GM19395 (cell line): ENCODE measurements around the gene NHLRC1.
"Not testable (repeated sequence)": the region's sequence is repeated elsewhere in the genome, so short reads cannot be mapped to it uniquely, and the experiment has no call there.

Source experiments
- ATAC-seq: cut with Tn5 transposase; IDR thresholded peaks from one replicate; pipeline ENCODE4 v1.9.1; 2021; ENCODE audit warnings: mild to moderate bottlenecking, moderate library complexity; ENCODE audit not compliant: unreplicated experiment

The NHLRC1 gene

DNA sequence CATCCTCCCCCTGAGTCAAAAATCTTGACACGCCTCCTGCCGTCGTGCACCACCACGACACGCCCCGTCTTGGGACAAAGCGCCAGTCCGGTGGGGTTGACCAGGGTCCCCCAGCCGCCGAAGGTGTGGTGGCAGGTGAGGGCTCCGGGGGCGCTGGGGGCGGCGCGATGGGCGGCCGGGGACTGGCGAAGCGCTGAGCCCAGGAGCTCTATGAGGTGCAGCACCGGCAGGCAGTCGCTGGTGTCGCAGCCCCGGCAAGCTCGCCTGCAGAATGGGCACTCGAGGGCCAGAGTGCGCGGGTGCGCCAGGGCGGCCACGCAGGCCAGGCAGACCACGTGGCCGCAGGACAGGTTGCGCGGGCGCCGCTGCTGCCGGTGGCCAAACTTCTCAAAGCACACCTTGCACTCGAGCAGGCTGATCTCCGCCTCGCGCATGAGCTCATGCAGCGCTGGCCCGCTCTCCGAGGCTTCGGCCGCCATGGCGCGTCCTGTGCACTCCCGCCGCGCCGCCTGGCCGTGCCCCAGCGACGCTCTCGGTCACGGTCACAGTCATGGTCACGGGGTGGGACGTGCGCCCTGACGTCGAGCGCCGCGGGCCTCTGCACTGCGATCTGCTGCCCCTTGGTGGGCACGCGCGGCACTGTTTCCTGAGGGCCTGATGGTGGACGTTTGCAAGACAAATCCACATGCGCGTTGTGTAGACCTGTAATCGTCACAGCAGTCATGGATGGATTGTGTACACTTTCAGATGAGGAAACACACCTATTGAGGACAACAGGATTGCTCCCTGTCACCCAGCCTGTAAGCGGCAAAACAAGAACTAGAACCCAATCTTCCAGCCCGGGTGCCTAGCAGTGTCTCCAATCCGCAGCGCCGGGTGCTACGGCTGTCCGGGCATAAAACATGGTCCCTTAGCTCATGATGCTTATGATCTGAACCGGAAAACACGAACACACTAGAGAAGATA, at the start of gene NHLRC1:
Gene NHLRC1, minus strand, starts transcription at position 550 of the 966 bp plus-strand sequence. Its CDS starts 71 bp downstream, at position 479.
- peak; percentile 94 for ATAC-seq

DNA sequence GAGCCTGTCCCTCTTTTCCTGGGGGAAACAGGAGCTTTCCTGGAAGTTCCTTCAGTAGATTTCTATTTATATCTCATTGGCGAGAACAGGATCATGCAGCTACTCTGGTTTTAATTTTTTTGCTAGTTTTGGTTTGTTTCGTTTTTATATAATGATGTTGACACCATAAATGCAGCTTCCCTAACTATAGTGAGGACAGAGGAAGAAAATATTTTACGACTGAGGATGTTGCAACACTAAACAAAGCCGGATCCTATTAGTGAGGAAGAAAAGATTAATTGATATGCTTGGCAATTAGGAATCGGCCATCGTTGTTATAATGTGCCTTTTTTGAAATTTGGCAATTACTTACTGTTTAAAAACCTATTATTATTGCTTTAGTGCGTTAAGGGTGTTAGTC, 49.4 kb upstream of the NHLRC1 start:
- no peak for ATAC-seq

DNA sequence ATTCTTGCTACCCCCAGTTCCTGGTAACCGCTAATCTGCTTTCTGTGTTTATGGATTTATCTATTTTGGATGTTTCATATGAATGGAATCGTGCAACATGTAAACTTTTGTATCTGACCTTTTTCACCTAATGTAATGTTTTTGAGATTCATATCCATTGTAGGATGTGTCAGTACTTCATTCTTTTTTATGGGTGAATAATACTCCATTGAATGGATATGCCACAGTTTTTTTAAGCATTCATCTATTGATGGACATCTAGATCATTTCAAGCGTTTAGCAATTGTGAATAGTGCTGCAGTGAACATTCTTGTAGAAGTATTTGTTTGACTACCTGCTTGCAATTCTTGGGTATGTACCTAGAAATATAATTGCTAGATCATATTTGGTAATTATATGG, 45.8 kb upstream of the NHLRC1 start:
- no peak for ATAC-seq

DNA sequence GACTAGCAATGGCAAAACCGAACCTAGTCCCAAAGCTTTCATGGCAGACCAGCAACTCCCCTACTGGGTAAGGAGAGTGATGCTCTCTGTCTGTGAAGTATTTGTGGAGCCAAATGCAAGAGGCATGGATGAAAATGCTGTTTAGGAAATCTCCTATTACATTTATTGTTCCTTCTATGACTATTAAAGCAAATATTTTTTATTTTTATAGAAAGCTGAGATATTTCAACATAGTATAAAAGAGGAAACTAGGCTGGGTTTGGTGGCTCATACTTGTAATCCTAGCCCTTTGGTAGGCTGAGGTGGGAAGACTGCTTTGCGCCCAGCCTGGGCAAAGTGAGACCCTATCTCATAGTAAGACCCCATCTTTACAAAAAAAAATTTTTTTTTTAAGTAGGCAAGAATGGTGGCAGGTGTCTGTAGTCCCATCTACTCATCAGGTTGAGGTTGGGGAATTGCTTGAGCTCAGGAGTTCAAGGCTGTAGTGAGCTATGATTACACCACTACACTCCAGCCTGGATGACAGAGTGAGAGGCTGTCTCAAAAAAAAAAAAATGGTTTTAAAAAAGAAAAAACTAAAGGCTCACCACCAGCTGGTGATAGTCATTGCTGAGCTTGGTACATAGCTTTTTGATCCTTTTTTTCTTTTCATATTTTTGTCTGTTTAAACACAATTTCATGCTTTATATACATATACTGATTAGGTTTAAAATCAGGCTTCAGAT, 44.0 kb upstream of the NHLRC1 start:
- ATAC-seq: no peak

DNA sequence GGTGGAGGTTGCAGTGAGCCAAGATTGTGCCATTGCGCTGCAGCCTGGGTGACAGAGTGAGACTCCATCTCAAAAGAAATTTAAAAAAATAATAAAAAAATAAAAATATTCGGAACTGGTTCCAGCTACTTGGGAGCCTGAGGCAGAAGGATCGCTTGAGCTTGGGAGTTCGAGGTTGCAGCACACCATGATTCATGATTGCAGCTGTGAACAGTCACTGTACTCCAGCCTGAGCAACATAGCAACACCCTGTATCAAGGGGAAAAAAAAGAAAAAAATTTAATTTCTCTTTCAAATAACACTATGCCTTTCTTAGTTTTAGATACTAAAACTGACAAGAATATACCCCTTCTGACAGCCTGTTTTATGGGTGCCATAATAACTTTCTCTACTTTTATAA, 43.3 kb upstream of the NHLRC1 start:
- no peak for ATAC-seq

DNA sequence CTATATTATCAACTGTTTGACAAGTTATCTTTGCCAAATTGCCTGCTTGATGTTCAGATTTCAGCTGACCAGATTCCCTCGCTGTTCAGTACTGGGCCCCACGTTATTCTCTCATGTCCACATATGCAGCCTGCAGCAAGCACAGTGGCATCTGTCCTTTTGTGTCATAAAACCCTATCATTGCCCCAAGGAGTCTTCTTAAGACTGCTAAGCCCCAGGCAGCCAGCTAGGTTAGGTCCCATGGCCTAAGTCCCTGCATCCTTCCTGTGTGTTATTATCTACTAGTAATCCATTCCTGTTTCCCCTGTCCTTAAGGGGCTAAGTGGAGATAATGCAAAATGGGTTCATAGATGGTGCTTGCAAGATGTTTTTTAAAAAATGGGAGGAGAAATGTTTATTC, 39.9 kb upstream of the NHLRC1 start:
- ATAC-seq: no peak

DNA sequence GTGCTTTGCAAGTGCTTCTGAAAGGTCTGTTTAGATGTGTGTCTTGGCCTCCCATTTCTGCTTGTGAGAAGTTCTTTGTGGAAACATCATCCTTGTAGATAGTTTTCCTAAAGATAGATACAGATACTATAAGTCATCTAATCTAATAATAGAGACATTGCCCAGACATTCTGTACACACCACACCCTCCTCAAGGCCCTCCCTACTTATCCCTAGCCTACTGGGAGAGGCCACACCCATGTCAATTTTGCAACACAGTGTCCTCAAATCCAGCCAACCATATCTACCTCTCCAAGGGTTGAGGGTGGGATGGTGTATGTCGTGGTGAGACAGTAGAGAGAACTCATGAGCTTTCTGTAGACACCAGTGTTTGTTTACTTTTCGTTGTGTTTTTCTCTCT, 39.0 kb upstream of the NHLRC1 start:
- ATAC-seq: no peak

DNA sequence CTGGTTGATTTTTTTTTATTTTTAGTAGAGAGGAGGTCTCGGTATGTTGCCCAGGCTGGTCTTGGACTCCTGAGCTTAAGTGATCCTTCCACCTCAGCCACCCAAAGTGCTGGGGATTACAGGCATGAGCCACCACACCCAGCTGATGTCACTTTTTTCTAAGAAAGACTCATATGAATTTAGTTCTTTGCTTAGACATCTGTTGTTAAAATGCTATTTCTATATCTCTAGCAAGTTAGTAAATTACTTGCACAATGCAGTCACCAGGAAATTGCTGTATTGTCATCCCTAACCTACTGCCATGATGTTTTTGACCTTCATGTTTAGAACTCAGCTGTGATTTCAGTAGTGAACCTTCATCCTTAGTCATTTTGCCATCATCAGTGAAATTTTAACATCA, 38.4 kb upstream of the NHLRC1 start:
- ATAC-seq: no peak

DNA sequence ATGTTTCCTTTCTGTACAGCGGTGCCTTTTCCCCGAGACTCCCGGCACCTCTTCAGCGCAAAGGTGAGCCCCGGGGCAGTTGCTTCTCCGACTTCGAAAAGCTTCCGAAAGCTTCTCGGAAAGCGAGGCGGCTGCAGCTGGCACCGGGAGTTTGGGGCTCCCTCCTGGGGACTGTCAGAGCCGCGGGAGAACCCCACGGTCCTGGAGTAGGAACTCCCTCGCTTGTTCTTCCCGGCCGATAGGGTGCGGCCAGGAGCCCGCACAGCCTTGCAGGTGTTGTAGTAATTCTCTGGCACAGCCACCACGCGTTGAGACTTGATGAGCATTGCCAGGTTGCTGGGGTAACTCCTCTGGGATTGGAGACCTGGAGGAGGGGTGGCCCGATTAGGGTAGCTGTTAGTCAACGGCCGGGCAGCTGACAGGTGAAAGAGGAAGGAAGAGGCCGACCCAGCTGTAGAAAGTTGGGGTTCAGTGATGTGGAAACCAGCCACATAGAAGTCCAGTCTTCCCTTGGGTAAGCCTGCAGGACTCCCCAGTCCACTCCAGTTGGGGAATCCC, 33.5 kb upstream of the NHLRC1 start:
- peak; percentile 46 for ATAC-seq

DNA sequence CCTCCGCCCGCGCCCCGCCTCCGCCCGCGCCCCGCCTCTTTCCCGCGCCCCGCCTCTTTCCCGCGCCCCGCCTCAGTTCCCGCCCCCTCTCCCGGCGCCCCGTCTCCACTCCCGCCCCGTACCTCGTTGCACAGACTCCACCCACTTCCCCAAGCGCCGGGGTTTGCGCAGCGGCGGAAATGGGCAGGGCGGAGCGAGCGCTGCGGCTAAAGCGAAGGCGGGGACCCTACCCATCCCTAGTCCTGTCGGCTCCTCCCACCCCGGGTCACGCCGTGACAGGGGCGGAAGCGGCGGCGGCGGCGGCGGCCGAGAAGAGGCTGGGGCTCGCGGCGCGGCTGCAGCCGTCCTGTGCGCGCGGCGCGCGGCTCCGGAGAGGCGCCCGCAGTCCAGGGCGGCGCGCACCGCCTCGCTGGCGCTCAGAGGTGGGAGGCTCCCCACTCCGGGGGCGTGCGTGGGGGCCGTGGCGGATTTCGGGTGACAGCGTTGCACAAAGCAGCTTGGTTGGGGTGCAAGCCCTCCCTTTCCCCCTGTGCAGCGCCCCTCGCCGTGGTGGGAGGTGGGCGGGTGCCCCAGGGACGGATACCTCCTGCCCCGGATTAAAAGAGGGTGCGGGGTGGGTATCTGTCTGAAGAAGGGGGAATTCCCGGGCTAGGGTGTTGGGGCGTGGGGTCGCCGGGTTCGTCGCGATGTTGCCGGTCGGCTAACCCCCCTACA, 32.8 kb upstream of the NHLRC1 start, which contains the start of gene KDM1B:
Gene KDM1B, plus strand, starts transcription at position 273 of the 714 bp plus-strand sequence. CDS start 4,474 bp downstream, outside the sequence.
- peak; percentile 82 for ATAC-seq

DNA sequence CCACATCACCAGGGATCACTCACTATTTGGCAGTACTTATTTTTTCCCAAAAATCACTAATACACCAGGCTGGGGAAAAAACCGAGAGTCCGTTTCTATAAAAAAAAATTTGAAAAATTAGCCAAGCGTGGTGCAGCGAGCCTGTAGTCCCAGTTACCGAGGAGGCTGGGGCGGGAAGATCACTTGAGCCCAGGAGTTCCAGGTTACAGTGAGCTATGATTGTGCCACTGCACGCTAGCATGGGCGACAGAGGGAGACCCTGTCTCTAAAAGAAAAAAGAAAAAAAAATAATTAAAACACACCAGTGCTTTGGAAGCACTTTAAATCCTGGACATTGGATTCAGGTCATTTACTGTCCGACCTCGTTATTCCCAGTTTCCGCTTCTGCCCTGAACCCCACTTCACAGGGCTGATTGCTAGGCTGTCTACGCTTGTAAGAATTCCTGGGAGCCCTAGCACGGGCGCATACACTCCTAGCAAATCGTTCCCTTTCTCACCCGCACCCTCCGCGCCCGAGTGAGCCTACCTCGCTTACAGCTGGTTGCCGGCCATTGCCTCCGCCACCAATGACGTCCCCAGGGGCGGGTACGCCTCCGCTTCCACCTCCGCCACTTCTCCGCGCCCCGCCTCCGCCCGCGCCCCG, 32.2 kb upstream of the NHLRC1 start, which contains the start of gene TPMT:
Gene TPMT, minus strand, starts transcription at position 571 of the 643 bp plus-strand sequence. CDS start 5,950 bp downstream, outside the sequence.
- peak; percentile 63 for ATAC-seq

DNA sequence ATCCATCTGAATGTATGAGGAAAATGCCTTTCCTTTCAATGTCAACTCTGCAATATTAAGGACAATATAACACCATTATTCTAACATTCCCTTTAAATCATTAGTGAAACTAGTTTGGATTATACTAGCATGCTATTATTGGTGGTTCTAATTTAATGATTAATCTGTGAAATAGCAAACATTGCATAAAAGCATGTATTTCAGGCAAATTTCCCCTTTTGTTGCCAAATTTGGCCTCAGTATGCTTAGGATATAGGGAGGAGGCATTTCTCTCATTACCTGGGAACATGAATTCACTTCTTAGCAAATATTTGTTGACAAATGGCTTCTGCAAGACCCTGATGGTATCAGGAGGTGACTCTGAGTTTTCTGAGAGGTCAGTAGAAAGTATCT, 30.8 kb upstream of the NHLRC1 start:
- ATAC-seq: no peak

DNA sequence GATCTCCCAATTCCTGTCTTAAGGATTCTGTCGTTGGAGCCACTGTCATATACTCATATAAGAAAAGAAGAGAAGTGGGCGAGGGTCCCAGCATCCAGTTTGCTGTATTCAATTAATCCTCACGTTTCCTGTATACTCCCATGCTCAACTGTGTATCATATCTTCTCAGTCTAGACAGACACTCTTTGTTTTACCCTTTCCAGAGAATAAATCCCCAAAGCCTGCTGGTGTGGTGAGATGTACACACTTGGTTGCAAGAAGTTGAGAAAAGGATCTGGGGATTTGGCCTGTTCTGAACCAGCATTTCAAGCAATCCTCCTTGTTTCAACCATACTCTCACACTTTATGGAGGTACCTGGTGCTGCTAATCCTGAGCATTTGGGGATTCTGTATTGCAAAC, 29.3 kb upstream of the NHLRC1 start:
- no peak for ATAC-seq

DNA sequence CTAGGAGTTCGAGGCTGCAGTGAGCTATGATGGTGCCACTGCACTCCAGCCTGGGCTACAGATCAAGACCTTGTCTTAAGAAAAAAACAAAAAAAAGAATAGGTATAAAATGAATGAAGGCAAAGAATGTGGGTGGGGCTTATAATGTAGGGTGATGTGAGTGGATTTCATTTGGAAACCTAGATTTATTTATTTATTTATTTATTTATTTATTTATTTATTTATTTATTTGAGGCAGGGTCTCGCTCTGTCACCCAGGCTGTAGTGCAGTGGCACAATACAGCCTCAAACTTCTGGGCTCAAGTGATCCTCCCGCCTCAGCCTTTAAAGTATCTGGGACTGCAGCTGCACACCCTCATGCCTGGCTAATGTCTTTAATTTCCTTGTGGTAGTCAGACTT, 28.9 kb upstream of the NHLRC1 start:
- not testable (repeated sequence) for ATAC-seq

DNA sequence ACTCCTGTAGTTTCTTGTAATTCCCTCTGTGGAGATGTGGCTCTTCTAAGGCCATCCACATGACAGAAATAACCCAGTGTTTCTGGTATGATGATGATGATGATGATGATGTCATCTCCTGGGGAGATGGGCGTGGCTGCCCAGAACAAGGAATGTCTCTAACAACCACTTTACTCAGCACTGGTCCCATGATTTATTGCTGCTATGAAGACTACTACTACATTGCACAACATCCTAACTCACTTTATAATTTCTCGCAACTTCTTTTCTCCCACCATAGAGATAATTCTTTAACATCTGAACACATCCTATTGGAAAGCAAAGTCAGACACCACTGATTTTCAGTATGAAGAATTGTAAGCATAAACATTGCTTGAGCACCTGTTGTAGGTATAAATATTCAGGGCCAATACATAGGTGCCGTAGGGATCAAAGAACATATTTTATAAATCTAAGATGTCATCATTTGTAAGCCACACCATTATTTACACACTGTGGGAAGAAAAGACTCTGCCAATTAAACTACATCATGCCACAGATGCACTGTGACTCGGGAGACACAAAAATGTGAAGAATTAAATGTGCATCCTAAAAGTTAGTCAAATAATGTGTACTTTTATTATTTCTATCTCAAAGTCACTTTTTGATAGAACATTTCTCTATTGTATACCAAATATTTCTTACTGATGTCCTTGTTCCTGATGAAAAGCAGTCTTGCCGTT, 26.0 kb upstream of the NHLRC1 start:
- ATAC-seq: no peak

DNA sequence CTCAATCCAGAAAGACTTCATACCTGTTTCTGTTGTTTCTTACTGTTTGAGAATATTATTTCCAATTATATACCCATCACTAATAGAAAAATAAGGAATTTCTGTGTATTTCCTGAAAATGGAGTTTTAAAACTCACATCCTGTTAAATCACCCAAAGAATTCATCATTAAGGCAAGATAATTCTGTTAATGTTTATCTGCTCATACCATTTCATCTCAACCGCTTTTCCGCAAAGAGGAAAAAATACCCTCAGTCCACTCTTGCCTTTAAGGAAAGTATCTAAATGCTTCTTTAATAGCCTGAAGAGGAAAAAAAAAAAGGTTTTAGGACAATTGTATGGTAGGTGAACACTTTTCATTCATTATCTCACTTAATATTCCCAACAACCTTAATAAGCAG, 25.1 kb upstream of the NHLRC1 start:
- no peak for ATAC-seq

DNA sequence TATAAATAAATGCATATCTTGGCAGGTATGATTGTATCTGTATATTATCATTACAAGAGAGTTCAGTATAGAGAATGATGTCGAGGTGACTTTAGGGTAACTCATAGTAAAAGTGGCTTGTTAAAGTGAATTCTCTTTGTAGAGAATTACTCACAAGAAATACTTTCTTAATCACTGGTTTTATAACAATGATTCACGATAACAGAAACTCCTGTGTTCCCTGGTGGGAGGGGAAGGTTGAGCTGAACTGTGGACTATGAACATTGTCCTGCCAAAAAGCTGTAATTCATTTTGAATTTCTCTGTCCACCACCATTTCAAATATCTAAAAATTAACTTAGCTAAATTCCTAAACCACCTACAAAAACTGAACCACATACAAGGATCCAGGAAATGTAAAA, 24.7 kb upstream of the NHLRC1 start:
- no peak for ATAC-seq

DNA sequence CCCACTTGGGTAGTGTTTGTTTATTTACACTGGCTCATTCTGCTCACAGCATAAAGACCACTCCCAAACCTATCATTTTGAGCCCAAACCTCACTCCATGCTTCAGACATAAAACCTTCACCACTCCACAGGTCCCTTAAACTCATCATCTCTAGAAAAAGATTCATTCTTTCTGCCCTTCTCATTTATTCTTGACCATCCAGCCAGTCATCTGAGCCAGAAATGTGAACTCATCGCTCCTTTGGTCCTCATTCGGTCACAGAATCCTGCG, 20.0 kb upstream of the NHLRC1 start:
- no peak for ATAC-seq

DNA sequence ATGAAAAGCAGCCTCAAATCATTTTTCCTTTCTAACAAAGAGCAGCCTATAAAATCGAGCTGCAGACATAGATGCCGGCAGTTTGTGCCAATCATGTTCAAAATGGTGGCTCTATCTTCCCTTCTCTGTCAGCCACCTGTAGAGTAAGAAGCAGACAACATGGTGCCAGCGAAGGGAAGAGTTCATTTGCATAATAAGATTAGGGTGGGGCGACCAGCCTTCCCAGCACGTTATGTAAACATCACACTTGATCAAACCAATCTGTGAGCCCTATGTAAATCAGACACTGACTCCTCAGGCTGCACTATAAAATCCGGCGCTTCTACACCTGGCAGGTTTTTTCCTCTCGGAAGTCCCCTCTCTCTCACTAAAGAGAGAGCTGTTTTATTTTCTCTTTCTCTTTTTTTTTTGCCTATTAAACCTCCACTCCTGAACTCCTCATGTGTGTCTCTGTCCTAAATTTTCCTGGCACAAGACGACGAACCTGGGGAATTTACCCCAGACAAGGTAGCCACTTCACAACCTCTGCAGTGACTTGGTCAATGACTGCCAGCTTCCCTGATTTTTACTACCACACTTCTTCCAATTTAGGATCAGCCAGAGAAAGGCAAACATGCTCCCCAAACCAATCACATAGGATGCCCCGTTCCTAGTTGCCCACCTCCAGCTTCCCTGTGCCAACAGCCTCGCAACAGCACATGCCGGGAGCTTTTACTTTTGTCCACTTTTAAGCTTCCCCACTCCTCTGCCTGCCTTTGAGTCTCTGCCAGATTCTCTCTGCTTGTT, 19.5 kb upstream of the NHLRC1 start:
- no peak for ATAC-seq
